ENCODE data around the gene GPRIN1.
"Not testable (repeated sequence)": the region's sequence is repeated elsewhere in the genome, so short reads cannot be mapped to it uniquely, and the experiment has no call there.

The GPRIN1 gene

DNA sequence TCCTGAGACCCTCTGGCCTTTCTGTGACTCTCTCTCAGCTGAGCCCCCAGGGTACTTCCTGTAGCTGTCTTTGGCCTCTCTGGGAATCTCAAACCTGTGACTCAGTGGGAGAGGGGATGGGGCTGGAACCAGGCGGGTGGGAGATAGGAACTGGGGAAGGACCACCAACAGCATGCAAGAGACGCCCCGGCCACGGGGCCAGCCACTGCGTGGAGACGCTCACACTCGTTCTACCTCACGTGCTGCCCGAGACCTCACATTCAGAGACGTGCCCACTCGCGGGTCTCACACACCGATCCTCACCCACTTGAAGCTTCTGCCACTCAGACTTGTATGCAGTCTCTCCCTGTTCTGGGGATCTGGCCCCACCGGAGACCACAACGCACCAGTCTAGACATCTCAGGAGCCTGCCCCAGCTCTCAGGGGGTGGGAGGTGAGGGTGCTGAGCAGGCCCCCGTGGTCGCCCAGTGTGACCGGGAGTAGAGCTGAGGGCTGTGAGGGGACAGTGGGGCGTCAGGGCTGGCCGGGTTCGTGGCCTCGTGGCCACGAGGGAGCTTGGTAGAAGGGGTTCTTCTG lies 13.8 kb downstream of the GPRIN1 start:
- DNase-seq = no peak

DNA sequence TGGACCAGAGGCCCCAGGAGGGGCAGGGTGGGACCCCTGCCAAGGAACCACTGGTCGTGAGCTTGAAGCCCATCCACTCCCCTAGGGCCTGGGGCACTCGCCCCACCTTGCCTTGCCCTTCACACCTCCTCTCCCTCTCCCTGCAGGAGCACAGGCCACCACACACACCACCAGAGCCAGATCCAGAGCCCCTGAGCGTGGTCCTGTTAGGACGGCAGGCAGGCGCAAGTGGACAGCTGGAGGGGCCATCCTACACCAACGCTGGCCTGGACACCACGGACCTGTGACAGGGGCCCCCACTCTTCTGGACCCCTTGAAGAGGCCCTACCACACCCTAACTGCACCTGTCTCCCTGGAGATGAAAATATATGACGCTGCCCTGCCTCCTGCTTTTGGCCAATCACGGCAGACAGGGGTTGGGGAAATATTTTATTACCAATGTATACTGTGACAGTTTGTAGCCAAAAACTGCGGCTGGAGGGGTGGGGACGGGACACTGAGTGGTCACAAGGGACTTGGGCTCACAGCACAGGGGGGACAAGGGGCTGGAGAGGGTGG lies 14.5 kb downstream of the GPRIN1 start:
- DNase-seq = no peak

GRCh38 chr5:176594554-176594953 lies 15.4 kb downstream of the GPRIN1 start:
- no peak for DNase-seq

- no peak for DNase-seq
These were observed 16.6 kb downstream of the GPRIN1 start for GRCh38 chr5:176593273-176593869.

- no peak for DNase-seq
These were observed 17.4 kb downstream of the GPRIN1 start for GRCh38 chr5:176592573-176592972.

DNA sequence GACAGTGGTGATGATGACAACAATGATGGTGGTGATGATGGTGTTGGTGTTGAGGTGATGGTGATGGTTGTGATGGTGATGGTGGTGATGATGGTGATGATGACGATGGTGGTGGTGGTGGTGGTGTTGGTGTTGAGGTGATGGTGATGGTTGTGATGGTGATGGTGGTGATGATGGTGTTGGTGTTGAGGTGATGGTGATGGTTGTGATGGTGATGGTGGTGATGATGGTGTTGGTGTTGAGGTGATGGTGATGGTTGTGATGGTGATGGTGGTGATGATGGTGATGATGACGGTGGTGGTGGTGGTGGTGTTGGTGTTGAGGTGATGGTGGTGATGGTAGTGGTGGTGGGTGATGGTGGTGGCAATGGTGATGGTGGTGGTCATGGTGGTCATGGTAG lies 18.3 kb downstream of the GPRIN1 start:
- not testable (repeated sequence) for DNase-seq

DNA sequence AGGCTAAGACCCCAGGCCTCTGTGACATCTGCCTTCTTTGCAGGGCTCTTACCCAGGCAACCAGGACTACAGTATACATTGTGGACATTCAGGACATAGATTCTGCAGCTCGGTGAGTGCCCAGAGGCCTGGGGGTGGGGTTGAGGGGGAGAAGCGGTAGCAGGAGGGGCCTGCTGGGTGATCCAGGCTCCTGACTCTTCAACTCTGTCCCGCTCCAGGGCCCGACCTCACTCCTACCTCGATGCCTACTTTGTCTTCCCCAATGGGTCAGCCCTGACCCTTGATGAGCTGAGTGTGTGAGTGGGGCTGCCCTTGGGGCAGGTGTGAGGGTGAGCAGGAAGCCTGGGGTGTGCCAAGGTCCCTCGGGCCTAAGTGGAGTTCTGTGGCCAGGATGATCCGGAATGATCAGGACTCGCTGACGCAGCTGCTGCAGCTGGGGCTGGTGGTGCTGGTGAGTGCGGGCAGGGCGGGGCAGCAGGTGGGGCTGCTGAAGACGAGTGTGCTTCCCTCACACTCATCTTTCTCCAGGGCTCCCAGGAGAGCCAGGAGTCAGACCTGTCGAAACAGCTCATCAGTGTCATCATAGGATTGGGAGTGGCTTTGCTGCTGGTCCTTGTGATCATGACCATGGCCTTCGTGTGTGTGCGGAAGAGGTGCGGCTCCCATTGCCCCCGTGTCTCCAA lies 19.8 kb downstream of the GPRIN1 start:
- no peak for DNase-seq

- DNase-seq = no peak
These were observed 20.8 kb downstream of the GPRIN1 start for GRCh38 chr5:176589039-176589769.

DNA sequence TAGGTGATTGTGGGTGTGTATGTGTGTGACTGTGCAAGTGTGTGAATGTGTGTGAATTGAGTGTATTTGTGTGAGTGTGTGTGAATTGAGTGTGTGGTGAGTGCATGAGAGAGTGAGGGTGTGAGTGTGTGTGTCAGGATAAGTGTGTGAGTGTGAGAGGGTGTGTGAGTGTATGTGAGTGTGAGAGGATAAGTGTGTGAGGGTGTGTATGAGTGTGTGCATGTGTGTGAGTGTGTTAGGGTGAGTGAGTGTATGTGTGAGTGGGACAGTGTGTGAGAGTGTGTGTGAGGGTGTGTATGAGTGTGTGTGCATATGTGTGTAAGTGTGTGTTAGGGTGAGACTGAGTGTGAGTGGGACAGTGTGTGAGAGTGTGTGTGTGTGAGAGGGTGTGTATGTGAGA lies 21.7 kb downstream of the GPRIN1 start:
- no peak for DNase-seq

GRCh38 chr5:176587398-176587797 lies 22.6 kb downstream of the GPRIN1 start:
- no peak for DNase-seq

DNA sequence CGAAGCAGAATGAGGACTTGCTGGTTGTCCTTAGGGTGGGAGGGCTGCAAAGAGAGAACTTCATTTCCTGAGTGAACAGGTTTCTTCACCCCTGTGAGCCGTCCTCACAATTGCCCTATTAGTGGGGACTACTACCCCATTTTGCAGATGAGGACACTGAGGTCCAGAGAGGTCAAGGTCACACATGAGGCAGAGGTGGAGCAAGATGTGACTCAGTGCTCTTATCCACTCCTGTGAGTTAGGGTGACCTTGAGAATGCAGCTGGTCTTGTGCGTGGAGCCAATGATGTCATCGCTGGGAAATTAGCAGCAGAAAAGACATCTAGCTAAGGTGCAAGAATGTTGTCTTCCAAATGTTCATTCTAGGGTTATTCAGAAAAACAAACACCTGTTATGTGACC lies 26.9 kb downstream of the GPRIN1 start:
- no peak for DNase-seq

- DNase-seq = no peak
These were observed 28.6 kb downstream of the GPRIN1 start for GRCh38 chr5:176581361-176581760.

DNA sequence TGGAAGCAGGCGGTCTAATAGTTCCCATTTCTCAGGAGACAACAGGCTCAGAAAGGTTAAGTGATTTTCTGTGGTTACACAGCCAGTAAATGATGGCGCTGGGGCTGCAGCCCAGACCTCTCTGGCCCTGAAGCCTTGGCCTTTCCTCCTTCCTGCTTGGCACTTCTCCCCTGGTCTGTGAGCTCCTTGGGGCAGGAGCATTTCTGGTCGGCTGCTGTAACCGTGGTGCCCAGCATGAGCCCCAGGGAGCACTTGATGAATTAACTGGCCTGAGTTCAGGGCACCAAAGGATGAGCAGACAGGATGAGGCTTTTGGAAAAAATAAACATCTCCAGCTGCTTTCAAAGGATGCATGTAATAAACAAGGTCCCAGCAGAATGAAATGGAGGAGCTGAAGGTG lies 30.6 kb downstream of the GPRIN1 start:
- DNase-seq = no peak

- no peak for DNase-seq
These were observed 31.6 kb downstream of the GPRIN1 start for GRCh38 chr5:176578391-176578808.

- no peak for DNase-seq
These were observed 32.4 kb downstream of the GPRIN1 start for GRCh38 chr5:176577312-176578176.

DNA sequence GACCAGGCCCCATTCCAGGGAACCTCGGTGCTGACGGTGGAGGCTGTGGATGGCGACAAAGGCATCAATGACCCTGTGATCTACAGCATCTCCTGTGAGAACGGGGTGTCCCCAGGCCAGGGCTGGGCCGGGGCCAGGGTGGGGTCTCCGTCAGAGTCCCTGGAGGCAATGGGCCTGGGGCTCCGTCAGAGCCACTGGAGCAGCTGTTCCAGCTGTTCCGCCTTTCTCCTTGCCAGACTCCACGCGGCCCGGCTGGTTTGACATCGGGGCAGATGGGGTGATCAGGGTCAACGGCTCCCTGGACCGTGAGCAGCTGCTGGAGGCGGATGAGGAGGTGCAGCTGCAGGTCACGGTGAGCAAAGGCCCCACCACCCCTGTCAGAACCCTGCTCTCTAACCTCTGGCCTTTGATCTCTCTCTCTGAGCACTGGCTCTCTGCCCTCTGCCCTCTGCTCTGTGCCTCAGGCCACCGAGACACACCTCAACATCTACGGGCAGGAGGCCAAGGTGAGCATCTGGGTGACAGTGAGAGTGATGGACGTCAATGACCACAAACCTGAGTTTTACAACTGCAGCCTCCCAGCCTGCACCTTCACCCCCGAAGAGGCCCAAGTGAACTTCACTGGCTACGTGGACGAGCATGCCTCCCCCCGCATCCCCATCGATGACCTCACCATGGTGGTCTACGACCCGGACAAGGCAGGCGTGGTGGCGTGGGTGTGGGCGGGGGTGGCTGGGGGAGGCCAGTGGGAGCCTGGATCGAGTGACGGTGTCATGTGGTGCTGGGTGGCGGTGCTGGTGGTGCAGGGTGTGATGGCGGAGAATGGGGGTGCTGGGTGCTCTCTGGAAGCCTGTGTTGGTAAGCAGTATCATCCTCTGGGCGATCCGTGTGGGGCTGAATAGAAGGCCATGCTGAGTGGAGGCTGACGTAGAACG lies 34.2 kb downstream of the GPRIN1 start:
- no peak for DNase-seq

DNA sequence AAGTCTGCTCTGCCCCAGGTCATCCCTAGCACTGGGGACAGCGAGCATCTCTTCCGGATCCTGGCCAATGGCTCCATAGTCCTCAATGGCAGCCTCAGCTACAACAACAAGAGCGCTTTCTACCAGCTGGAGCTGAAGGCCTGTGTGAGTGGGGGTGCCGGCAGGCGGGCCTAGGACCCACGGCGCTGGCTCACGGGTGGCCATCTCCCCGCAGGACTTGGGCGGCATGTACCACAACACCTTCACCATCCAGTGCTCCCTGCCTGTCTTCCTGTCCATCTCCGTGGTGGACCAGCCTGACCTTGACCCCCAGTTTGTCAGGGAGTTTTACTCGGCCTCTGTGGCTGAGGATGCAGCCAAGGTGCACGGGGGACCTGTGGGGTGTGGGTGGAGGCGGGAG lies 34.9 kb downstream of the GPRIN1 start:
- no peak for DNase-seq

GRCh38 chr5:176574297-176574591 lies 35.7 kb downstream of the GPRIN1 start:
- no peak for DNase-seq

GRCh38 chr5:176573564-176574296 lies 36.2 kb downstream of the GPRIN1 start:
- DNase-seq = no peak

GRCh38 chr5:176570044-176570443 lies 39.9 kb downstream of the GPRIN1 start:
- no peak for DNase-seq

DNA sequence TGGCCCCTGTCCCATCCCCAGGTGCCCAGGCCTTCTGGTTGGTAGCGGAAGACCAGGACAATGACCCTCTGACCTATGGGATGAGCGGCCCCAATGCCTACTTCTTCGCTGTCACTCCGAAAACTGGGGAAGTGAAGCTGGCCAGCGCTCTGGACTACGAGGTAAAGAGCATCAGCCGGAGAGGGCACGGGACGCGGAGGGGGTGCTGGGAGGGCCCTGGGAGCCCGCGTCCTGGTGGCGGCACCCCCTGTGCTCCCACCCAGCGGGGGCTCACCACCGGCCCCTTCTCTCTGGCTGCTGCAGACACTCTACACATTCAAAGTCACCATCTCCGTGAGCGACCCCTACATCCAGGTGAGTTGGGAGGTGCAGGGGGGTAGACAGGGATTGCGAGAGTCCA lies 41.3 kb downstream of the GPRIN1 start:
- DNase-seq = no peak
